Measurements from ENCODE around the gene CXCL6.

Gene CXCL6

GRCh38 chr4:73868206-73869129 is 32.0 kb downstream of the CXCL6 start:
- DNase-seq (ENCODE audit: low spot score) = no peak

GRCh38 chr4:73869130-73870055 is 32.9 kb downstream of the CXCL6 start, which contains the start of gene CXCL1:
Gene CXCL1 (plus strand): TSS chr4:73869393. CDS start chr4:73869471, 78 bp downstream.
- DNase-seq (ENCODE audit: low spot score) = no peak

DNA sequence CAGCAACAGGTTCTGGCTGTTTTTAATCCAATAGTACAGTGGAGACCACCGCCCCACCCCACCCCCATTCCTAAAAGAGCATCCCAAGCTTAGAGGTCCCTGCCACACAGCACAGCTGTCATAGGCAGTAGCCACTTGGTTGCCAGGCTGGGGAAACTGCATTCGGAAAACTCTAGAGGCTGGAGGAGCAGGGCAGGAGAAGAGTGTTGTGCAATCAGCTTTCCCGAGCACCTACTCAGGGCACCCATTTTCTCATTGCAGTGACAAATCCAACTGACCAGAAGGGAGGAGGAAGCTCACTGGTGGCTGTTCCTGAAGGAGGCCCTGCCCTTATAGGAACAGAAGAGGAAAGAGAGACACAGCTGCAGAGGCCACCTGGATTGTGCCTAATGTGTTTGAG is 33.8 kb downstream of the CXCL6 start:
- no peak for DNase-seq (ENCODE audit: low spot score)

DNA sequence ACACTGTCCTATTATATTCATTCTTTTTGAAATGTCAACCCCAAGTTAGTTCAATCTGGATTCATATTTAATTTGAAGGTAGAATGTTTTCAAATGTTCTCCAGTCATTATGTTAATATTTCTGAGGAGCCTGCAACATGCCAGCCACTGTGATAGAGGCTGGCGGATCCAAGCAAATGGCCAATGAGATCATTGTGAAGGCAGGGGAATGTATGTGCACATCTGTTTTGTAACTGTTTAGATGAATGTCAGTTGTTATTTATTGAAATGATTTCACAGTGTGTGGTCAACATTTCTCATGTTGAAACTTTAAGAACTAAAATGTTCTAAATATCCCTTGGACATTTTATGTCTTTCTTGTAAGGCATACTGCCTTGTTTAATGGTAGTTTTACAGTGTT is 34.3 kb downstream of the CXCL6 start:
- DNase-seq (ENCODE audit: low spot score) = no peak

DNA sequence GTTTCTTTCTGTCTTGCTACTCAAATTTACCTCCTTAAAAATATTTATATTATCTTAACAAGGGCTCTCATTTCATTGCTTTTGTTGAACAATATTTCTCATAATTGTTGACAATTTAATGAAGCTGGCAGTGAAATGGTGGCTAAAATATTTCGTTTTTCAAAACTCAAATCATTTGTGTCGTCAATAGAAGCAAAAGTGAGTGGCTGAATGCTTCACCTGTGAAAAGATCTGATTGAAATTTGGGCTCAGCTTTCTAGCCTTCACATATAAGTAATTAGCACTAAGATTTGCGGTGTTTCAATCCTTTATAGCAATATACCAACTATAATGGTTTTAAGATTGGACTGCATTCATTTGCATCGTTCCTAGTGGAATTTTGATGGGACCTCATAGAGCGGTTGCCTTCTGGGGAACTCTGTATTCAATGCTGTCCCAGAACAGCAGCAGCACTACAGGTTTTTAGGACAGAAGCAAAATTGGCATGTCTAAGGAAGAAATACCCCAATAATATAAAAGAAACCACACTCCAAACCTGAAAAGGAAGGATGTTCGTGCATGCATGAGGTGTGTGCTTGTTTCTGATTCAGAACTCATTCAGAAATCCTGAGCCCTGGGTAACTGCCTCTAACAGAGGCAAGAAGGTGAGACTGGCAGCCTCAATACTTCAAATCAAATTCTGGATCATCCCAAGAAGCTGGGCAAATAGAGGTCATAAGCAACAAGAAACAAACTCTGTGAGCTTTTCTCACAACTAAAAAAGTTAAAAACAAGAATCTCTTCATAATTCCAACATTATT is 35.2 kb downstream of the CXCL6 start:
- DNase-seq (ENCODE audit: low spot score) = no peak

DNA sequence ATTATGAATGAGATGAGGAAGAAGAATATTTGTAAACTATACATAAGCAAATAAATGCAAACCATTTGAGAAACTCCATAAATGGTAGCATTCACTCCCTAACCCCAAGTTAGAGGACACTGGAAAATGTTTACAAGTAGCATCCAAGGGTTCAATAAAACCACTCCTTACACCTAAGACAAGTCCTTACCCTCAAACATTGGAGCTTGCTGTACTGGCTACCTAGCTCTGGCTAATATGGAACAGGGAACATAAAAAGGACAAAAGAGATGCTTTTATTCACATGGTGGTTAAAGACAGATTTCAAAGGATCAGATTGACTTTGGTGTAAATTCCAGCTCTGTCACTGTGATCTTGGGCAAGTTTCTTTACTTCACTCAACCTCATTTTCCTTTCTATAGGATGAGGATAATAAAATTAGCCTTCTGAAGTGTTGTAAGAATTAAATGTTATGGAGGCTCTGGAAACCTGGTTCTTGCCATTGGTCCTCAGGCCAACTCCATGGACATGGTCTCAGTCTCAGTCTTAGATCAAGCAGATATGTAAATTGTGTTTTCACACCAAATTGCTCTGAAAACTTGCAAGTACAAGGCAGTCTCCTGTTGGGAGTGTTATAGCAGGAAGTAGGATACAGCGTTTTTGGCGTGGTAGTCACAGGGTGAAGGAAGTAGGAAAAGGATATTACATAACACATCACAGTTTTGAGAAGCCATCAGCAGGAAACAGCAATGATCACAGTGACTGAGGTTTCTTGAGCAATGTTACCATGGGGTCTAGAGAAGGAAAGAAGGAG is 36.0 kb downstream of the CXCL6 start:
- DNase-seq (ENCODE audit: low spot score) = no peak

DNA sequence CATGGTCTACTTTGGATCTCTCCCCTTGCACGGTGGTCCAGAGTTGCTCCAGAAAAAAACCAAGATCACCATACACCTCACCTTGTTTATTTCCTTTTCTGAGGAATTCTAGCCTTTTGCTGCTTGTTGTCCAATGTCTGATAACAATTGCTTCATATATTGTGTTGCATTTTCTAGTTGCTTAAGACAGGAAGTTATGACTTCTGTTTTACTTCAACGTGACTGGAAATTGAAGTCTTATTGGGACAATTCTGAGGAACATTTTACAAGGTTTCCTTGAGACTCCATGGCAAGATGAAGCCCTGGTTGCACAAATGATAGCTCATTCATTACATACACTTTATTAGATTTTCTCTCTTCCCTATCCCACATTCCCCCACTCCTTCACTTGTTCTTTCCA is 37.9 kb downstream of the CXCL6 start:
- DNase-seq (ENCODE audit: low spot score) = no peak

- no peak for DNase-seq (ENCODE audit: low spot score)
Observed at GRCh38 chr4:73875401-73875800, 38.9 kb downstream of the CXCL6 start.

GRCh38 chr4:73883306-73883705 is 46.8 kb downstream of the CXCL6 start:
- DNase-seq (ENCODE audit: low spot score) = no peak

DNA sequence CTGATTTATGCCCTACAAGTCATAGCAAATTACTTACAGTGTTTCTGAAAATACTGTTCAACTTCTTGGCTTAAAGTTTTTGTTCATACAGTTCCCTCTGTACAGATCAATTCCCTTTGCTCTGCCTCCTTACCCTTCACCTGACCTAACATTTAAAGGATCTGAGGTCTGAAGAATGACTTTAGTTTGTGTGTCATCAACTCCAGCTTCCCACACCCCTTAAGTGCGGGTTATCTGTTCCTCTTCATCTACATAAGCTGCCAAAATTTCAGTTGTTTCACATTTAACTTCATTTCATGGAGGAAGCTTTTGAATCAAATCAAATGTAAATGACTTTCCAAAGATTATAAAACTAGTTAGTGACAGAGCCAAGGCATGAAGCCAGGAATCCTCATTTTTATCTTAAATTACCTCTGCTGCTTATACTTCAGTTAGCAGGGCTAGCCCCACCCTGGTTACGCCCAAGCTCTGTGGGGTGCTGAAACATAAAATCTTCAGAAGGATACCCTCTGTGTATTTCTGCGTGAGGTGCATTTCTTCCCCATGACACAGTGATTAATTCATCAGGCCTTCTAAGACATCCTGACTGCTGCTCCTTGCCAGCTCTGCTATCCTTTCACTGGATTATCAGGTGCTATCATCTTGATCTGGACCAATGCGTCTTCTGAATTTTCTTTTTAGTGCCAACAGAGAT is 49.2 kb downstream of the CXCL6 start:
- no peak for DNase-seq (ENCODE audit: low spot score)

All from activated CD4-positive, alpha-beta T cell treated with anti-CD3 and anti-CD28 coated beads, Interleukin-2, Interleukin-4, amounts not matched to agents 100 ng/mL and 50 ng/mL, durations not matched to agents 16 hours and 8 hours (primary cell).